ENCODE measurements around the gene ALOXE3.
A peak's percentile ranks its signal among the peaks of the same experiment; 100 is the strongest.
"Not testable (repeated sequence)": the region's sequence is repeated elsewhere in the genome, so short reads cannot be mapped to it uniquely, and the experiment has no call there.

Gene ALOXE3

GRCh38 chr17:8095361-8095760 lies 23.0 kb downstream of the ALOXE3 start:
- no peak for DNase-seq (ENCODE audit: low read depth)

GRCh38 chr17:8091033-8091687 lies 27.2 kb downstream of the ALOXE3 start:
- DNase-seq (ENCODE audit: low read depth) = no peak

GRCh38 chr17:8089728-8090127 lies 28.6 kb downstream of the ALOXE3 start:
- no peak for DNase-seq (ENCODE audit: low read depth)

GRCh38 chr17:8087952-8088230 lies 30.4 kb downstream of the ALOXE3 start:
- DNase-seq (ENCODE audit: low read depth) = no peak

- DNase-seq (ENCODE audit: low read depth) = no peak
These were observed 31.0 kb downstream of the ALOXE3 start, which contains the start of gene ALOX12B for GRCh38 chr17:8087075-8087951. Gene ALOX12B, minus strand, starts transcription at chr17:8087716. Its CDS starts 274 bp downstream, at chr17:8087442.

GRCh38 chr17:8084250-8084649 lies 34.1 kb downstream of the ALOXE3 start:
- no peak for DNase-seq (ENCODE audit: low read depth)

GRCh38 chr17:8082292-8082691 lies 36.0 kb downstream of the ALOXE3 start:
- DNase-seq (ENCODE audit: low read depth) = no peak

- no peak for DNase-seq (ENCODE audit: low read depth)
These were observed 36.4 kb downstream of the ALOXE3 start for GRCh38 chr17:8081876-8082275.

GRCh38 chr17:8080799-8081219 lies 37.5 kb downstream of the ALOXE3 start:
- DNase-seq (ENCODE audit: low read depth) = no peak

GRCh38 chr17:8080208-8080798 lies 38.0 kb downstream of the ALOXE3 start:
- DNase-seq (ENCODE audit: low read depth) = no peak

GRCh38 chr17:8079291-8080207 lies 38.8 kb downstream of the ALOXE3 start:
- DNase-seq (ENCODE audit: low read depth) = peak; percentile 63

- DNase-seq (ENCODE audit: low read depth) = not testable (repeated sequence)
These were observed 40.4 kb downstream of the ALOXE3 start for GRCh38 chr17:8077939-8078338.

- DNase-seq (ENCODE audit: low read depth) = no peak
These were observed 41.6 kb downstream of the ALOXE3 start for GRCh38 chr17:8076502-8077266.

- DNase-seq (ENCODE audit: low read depth) = no peak
These were observed 42.6 kb downstream of the ALOXE3 start for GRCh38 chr17:8075574-8076342.

GRCh38 chr17:8075081-8075480 lies 43.2 kb downstream of the ALOXE3 start:
- no peak for DNase-seq (ENCODE audit: low read depth)

GRCh38 chr17:8074554-8074953 lies 43.8 kb downstream of the ALOXE3 start:
- DNase-seq (ENCODE audit: low read depth) = no peak

- DNase-seq (ENCODE audit: low read depth) = peak; percentile 62
These were observed 44.5 kb downstream of the ALOXE3 start for GRCh38 chr17:8073627-8074484.

GRCh38 chr17:8072729-8073461 lies 45.4 kb downstream of the ALOXE3 start:
- DNase-seq (ENCODE audit: low read depth) = peak; percentile 12

GRCh38 chr17:8072341-8072728 lies 46.0 kb downstream of the ALOXE3 start:
- DNase-seq (ENCODE audit: low read depth) = no peak
